Measurements from ENCODE around the gene KMT2B. TPM values are rescaled to one million over a fixed set of nuclear protein-coding genes. Genes with fewer than 3 reads are reported as not detected.
"Not testable (repeated sequence)": the region's sequence is repeated elsewhere in the genome, so short reads cannot be mapped to it uniquely, and the experiment has no call there.

KMT2B gene
- total and polyA plus RNA-seq, 4 donors = 21.7 to 41.0 (median 27.5) TPM

DNA sequence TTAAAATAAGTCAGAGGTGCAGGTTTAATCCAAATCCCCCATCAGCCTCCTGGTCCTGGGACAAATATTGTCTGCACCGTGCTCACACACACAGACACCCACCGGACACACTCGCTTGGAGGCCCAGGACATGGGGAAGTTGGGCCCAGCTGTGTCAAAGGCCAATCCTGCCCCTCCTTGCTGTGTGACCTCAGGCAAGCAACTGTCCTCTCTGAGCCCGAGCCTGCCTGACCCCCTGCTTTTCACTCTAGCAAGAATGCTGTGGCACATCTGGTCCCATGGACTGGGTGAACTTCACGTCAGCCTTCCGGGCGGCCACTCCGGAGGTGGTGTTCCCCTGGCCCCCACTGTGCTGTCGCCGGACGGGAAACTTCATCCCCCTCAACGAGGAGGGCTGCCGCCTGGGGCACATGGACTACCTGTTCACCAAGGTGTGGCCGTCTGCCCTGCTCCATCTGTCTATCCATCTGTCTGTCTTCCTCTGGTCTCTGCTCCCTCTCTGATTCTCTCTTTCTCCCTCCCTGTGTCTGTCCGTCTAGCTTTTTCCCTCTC is 42.1 kb upstream of the KMT2B start:
- 75 to 82% methylated on average over 15 of the region's 15 CpGs for WGBS, 2 donors
- no peak for DNase-seq
- Histone ChIP-seq H3K27ac (ENCODE audit: low read depth in 1 of 2, low read length in 1 of 2) (no peak overlapping the region), H3K36me3 (ENCODE audit: control insufficient read depth in 4 of 4, insufficient read depth in 4 of 4, low read length in 4 of 4) (no peaks in the 10 kb centered on the region), H3K9ac (ENCODE audit: insufficient read depth in 1 of 2, low read length in 2 of 2) (no peak overlapping the region), H3K4me3 (no peak overlapping the region), H3K9me3 (ENCODE audit: control insufficient read depth in 4 of 4, insufficient read depth in 3 of 4, low read length in 3 of 4) (no peaks in the 10 kb centered on the region), H3K4me1 (ENCODE audit: control insufficient read depth in 5 of 5, insufficient read depth in 5 of 5, low read length in 5 of 5) (peaks cover 0 to 4% (median 0%) of the 10 kb centered on the region in 5 donors), H3K27me3 (ENCODE audit: control insufficient read depth in 3 of 3, insufficient read depth in 3 of 3, low read length in 2 of 3) (peaks cover 0 to 23% (median 7%) of the 10 kb centered on the region in 3 donors)
- TF ChIP-seq, protein P1, sequence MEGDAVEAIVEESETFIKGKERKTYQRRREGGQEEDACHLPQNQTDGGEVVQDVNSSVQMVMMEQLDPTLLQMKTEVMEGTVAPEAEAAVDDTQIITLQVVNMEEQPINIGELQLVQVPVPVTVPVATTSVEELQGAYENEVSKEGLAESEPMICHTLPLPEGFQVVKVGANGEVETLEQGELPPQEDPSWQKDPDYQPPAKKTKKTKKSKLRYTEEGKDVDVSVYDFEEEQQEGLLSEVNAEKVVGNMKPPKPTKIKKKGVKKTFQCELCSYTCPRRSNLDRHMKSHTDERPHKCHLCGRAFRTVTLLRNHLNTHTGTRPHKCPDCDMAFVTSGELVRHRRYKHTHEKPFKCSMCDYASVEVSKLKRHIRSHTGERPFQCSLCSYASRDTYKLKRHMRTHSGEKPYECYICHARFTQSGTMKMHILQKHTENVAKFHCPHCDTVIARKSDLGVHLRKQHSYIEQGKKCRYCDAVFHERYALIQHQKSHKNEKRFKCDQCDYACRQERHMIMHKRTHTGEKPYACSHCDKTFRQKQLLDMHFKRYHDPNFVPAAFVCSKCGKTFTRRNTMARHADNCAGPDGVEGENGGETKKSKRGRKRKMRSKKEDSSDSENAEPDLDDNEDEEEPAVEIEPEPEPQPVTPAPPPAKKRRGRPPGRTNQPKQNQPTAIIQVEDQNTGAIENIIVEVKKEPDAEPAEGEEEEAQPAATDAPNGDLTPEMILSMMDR (IDR thresholded peaks at IDR 0.05; ENCODE audit: control extremely low read depth, extremely low read depth) = no peak
- ATAC-seq (ENCODE audit: insufficient read depth, low FRiP score) = no peak

DNA sequence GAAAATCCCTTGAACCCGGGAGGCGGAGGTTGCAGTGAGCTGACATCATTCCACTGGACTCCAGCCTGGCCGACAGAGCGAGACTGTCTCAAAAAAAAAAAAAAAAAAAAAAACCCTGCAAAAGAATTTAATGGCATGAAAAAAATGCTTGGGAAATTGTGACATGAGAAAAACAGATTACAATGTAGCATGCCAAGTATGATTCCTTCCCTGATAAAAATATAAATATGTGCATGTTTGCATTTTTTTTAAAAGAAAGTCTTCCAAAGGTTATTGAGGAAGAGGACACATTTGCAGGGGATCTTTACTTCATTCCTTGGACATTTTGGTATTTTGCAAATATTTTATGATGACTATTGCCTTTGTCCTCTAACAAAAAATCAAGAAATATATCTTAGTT is 28.0 kb upstream of the KMT2B start:
- H3K36me3 ChIP-seq (ENCODE audit: control insufficient read depth in 4 of 4, insufficient read depth in 4 of 4, low read length in 4 of 4) = no peaks in the 10 kb centered on the region
- TF ChIP-seq, protein P1 (IDR thresholded peaks at IDR 0.05; ENCODE audit: control extremely low read depth, extremely low read depth) = no peak
- H3K4me3 ChIP-seq = no peak overlapping the region
- ATAC-seq (ENCODE audit: insufficient read depth, low FRiP score) = no peak
- no peak overlapping the region for H3K9ac ChIP-seq (ENCODE audit: insufficient read depth in 1 of 2, low read length in 2 of 2)
- H3K27me3 ChIP-seq (ENCODE audit: control insufficient read depth in 3 of 3, insufficient read depth in 3 of 3, low read length in 2 of 3) = no peaks in the 10 kb centered on the region
- no peaks in the 10 kb centered on the region for H3K9me3 ChIP-seq (ENCODE audit: control insufficient read depth in 4 of 4, insufficient read depth in 3 of 4, low read length in 3 of 4)
- 67 to 76% methylated on average over 4 of the region's 4 CpGs for WGBS, 2 donors
- DNase-seq = no peak
- H3K4me1 ChIP-seq (ENCODE audit: control insufficient read depth in 5 of 5, insufficient read depth in 5 of 5, low read length in 5 of 5) = no peaks in the 10 kb centered on the region
- no peak overlapping the region for H3K27ac ChIP-seq (ENCODE audit: low read depth in 1 of 2, low read length in 1 of 2)

DNA sequence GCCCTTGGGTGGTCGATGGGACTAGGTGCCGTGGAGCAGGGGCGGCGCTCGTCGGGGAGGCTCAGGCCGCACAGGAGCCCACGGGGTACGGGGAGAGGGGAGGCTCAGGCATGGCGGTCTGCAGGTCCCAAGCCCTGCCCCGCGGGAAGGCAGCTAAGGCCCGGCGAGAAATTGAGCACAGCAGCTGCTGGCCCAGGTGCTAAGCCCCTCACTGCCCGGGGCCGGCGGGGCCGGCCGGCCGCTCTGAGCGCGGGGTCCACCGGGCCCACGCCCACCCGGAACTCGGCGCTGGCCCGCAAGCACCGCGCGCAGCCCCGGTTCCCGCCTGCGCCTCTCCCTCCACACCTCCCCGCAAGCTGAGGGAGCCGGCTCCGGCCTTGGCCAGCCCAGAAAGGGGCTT is 26.7 kb upstream of the KMT2B start:
- H3K36me3 ChIP-seq (ENCODE audit: control insufficient read depth in 4 of 4, insufficient read depth in 4 of 4, low read length in 4 of 4); H3K4me1 ChIP-seq (ENCODE audit: control insufficient read depth in 5 of 5, insufficient read depth in 5 of 5, low read length in 5 of 5); H3K9me3 ChIP-seq (ENCODE audit: control insufficient read depth in 4 of 4, insufficient read depth in 3 of 4, low read length in 3 of 4); H3K9ac ChIP-seq (ENCODE audit: insufficient read depth in 1 of 2, low read length in 2 of 2); ATAC-seq (ENCODE audit: insufficient read depth, low FRiP score); H3K27me3 ChIP-seq (ENCODE audit: control insufficient read depth in 3 of 3, insufficient read depth in 3 of 3, low read length in 2 of 3); DNase-seq; H3K27ac ChIP-seq (ENCODE audit: low read depth in 1 of 2, low read length in 1 of 2); H3K4me3 ChIP-seq: not testable (repeated sequence)
- WGBS, 2 donors = 95 to 96% methylated on average over 29 to 37 of the region's 37 CpGs

DNA sequence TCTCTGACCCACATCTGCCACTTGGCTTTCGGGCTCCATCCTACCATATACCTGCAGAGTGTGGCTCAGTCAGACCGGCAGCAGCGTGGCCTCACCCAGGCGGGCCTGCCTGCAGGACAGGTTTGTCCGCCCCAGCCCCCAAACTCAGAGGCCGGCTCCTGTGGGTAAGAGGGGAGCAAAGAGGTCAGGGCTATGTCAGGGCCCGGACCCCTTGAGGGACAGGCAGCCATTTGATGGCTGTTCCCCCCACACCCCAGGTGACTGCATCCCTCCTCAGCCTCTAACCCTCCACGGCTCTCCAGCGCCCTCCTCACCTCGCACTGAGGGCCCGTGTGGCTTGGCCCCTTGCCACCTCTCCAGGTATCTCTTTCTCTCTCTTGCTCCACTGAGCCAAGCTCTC is 25.8 kb upstream of the KMT2B start:
- Histone ChIP-seq H3K27ac (ENCODE audit: low read depth in 1 of 2, low read length in 1 of 2) (no peak overlapping the region), H3K9me3 (ENCODE audit: control insufficient read depth in 4 of 4, insufficient read depth in 3 of 4, low read length in 3 of 4) (no peaks in the 10 kb centered on the region), H3K27me3 (ENCODE audit: control insufficient read depth in 3 of 3, insufficient read depth in 3 of 3, low read length in 2 of 3) (no peaks in the 10 kb centered on the region), H3K4me1 (ENCODE audit: control insufficient read depth in 5 of 5, insufficient read depth in 5 of 5, low read length in 5 of 5) (no peaks in the 10 kb centered on the region), H3K4me3 (no peak overlapping the region), H3K9ac (ENCODE audit: insufficient read depth in 1 of 2, low read length in 2 of 2) (no peak overlapping the region), H3K36me3 (ENCODE audit: control insufficient read depth in 4 of 4, insufficient read depth in 4 of 4, low read length in 4 of 4) (no peaks in the 10 kb centered on the region)
- DNase-seq = no peak
- no peak for ATAC-seq (ENCODE audit: insufficient read depth, low FRiP score)
- TF ChIP-seq, protein P1 (IDR thresholded peaks at IDR 0.05; ENCODE audit: control extremely low read depth, extremely low read depth) = no peak
- 70 to 83% methylated on average over 11 of the region's 11 CpGs for WGBS, 2 donors
